ENCODE measurements around the gene NDE1.
"Not testable (repeated sequence)": the region's sequence is repeated elsewhere in the genome, so short reads cannot be mapped to it uniquely, and the experiment has no call there.

Gene NDE1

GRCh38 chr16:15650698-15651171, 690 bp downstream of the NDE1 start:
- peak in 1 of 2 donors; percentile 23 for DNase-seq (ENCODE audit: low read depth in 1 of 2, low spot score in 1 of 2)

- DNase-seq (ENCODE audit: low read depth in 1 of 2, low spot score in 1 of 2) = no peak
Measured at GRCh38 chr16:15652293-15653001, 2.4 kb downstream of the NDE1 start.

GRCh38 chr16:15653227-15653626, 3.2 kb downstream of the NDE1 start:
- DNase-seq (ENCODE audit: low read depth in 1 of 2, low spot score in 1 of 2) = no peak

- no peak for DNase-seq (ENCODE audit: low read depth in 1 of 2, low spot score in 1 of 2)
Measured at GRCh38 chr16:15654591-15654990, 4.5 kb downstream of the NDE1 start.

- DNase-seq (ENCODE audit: low read depth in 1 of 2, low spot score in 1 of 2) = not testable (repeated sequence)
Measured at GRCh38 chr16:15655561-15655960, 5.5 kb downstream of the NDE1 start.

GRCh38 chr16:15658149-15658548, 8.1 kb downstream of the NDE1 start:
- no peak for DNase-seq (ENCODE audit: low read depth in 1 of 2, low spot score in 1 of 2)

- no peak for DNase-seq (ENCODE audit: low read depth in 1 of 2, low spot score in 1 of 2)
Measured at GRCh38 chr16:15658556-15658955, 8.5 kb downstream of the NDE1 start.

- no peak for DNase-seq (ENCODE audit: low read depth in 1 of 2, low spot score in 1 of 2)
Measured at GRCh38 chr16:15660203-15660601, 10.2 kb downstream of the NDE1 start.

GRCh38 chr16:15665107-15665506, 15.1 kb downstream of the NDE1 start:
- no peak for DNase-seq (ENCODE audit: low read depth in 1 of 2, low spot score in 1 of 2)

GRCh38 chr16:15667091-15667742, 17.2 kb downstream of the NDE1 start:
- DNase-seq (ENCODE audit: low read depth in 1 of 2, low spot score in 1 of 2) = no peak

- DNase-seq (ENCODE audit: low read depth in 1 of 2, low spot score in 1 of 2) = no peak
Measured at GRCh38 chr16:15671530-15672117, 21.6 kb downstream of the NDE1 start.

GRCh38 chr16:15672127-15672513, 22.1 kb downstream of the NDE1 start:
- not testable (repeated sequence) for DNase-seq (ENCODE audit: low read depth in 1 of 2, low spot score in 1 of 2)

- peak; percentile 44 to 51 for DNase-seq (ENCODE audit: low read depth in 1 of 2, low spot score in 1 of 2)
Measured at GRCh38 chr16:15672514-15673167, 22.6 kb downstream of the NDE1 start.

GRCh38 chr16:15674571-15674970, 24.5 kb downstream of the NDE1 start:
- no peak for DNase-seq (ENCODE audit: low read depth in 1 of 2, low spot score in 1 of 2)

GRCh38 chr16:15676506-15676905, 26.5 kb downstream of the NDE1 start:
- no peak for DNase-seq (ENCODE audit: low read depth in 1 of 2, low spot score in 1 of 2)

- DNase-seq (ENCODE audit: low read depth in 1 of 2, low spot score in 1 of 2) = no peak
Measured at GRCh38 chr16:15677447-15677846, 27.4 kb downstream of the NDE1 start.

GRCh38 chr16:15682105-15682570, 32.1 kb downstream of the NDE1 start:
- no peak for DNase-seq (ENCODE audit: low read depth in 1 of 2, low spot score in 1 of 2)

- DNase-seq (ENCODE audit: low read depth in 1 of 2, low spot score in 1 of 2) = no peak
Measured at GRCh38 chr16:15686287-15686686, 36.2 kb downstream of the NDE1 start.

- DNase-seq (ENCODE audit: low read depth in 1 of 2, low spot score in 1 of 2) = no peak
Measured at GRCh38 chr16:15689290-15689689, 39.2 kb downstream of the NDE1 start.

GRCh38 chr16:15690296-15690695, 40.3 kb downstream of the NDE1 start:
- DNase-seq (ENCODE audit: low read depth in 1 of 2, low spot score in 1 of 2) = no peak

- DNase-seq (ENCODE audit: low read depth in 1 of 2, low spot score in 1 of 2) = no peak
Measured at GRCh38 chr16:15691046-15691445, 41.0 kb downstream of the NDE1 start.

- DNase-seq (ENCODE audit: low read depth in 1 of 2, low spot score in 1 of 2) = not testable (repeated sequence)
Measured at GRCh38 chr16:15692508-15692907, 42.5 kb downstream of the NDE1 start.
